Measurements from ENCODE around the gene MSH3.

The MSH3 gene

GRCh38 chr5:80864109-80864508 lies 209.7 kb downstream of the MSH3 start:
- TF ChIP-seq ZFHX2 (tag by site-specific recombination; conservative IDR thresholded peaks at IDR 0.05) (peak; percentile 39), ZNF837 (tag by site-specific recombination; IDR thresholded peaks at IDR 0.05) (no peak), ATF2 (tag by site-specific recombination; IDR thresholded peaks at IDR 0.05; ENCODE audit: low read depth) (no peak)
- POLR2A ChIA-PET = no interaction called here
- Histone ChIP-seq H3K9me3 (ENCODE audit: control insufficient read depth, insufficient read depth, low read depth, low read length) (no peaks in the 10 kb centered on the region), H3K36me3 (ENCODE audit: control insufficient read depth in 2 of 2, insufficient read depth in 1 of 2, low read length in 2 of 2) (peaks cover 0 to 5% of the 10 kb centered on the region in 2 experiments; a peak in 2 of 3 replicates), H3K4me3 (ENCODE audit: low read depth, low read length) (no peak overlapping the region), H3K27ac (ENCODE audit: extremely low read depth, low read depth, low read length) (no peak overlapping the region), H3K4me1 (ENCODE audit: control insufficient read depth, insufficient read depth, low read length) (no peaks in the 10 kb centered on the region)
- CTCF ChIA-PET = interaction anchor here (0.6 kb wide), 1 partner anchor 234 kb away, joined by 3 read pairs; no protein-coding TSS in a partner anchor

GRCh38 chr5:80864706-80865435 lies 210.4 kb downstream of the MSH3 start:
- H3K27ac ChIP-seq (ENCODE audit: extremely low read depth, low read depth, low read length) = no peak overlapping the region
- no peak overlapping the region for H3K4me3 ChIP-seq (ENCODE audit: low read depth, low read length)
- no peaks in the 10 kb centered on the region for H3K9me3 ChIP-seq (ENCODE audit: control insufficient read depth, insufficient read depth, low read depth, low read length)
- no peak for TF ChIP-seq ZNF510 (tag by site-specific recombination; IDR thresholded peaks at IDR 0.05; ENCODE audit: insufficient replicate concordance)
- no peak for TF ChIP-seq ZBTB8A (tag by site-specific recombination; IDR thresholded peaks at IDR 0.05)
- 0 out of 2 replicates have a peak, but pooled peaks have one; percentile 7 for TF ChIP-seq EGR2 (tag by site-specific recombination; IDR thresholded peaks at IDR 0.05; ENCODE audit: low read depth)
- POLR2A ChIA-PET = no interaction called here
- H3K36me3 ChIP-seq (ENCODE audit: control insufficient read depth in 2 of 2, insufficient read depth in 1 of 2, low read length in 2 of 2) = peaks cover 0 to 5% of the 10 kb centered on the region in 2 experiments; a peak in 2 of 3 replicates
- no peaks in the 10 kb centered on the region for H3K4me1 ChIP-seq (ENCODE audit: control insufficient read depth, insufficient read depth, low read length)
- CTCF ChIA-PET = interaction anchor here (0.6 kb wide), 1 partner anchor 453 kb away, joined by 4 read pairs; no protein-coding TSS in a partner anchor

- Histone ChIP-seq H3K36me3 (ENCODE audit: control insufficient read depth in 2 of 2, insufficient read depth in 1 of 2, low read length in 2 of 2) (peaks cover 0 to 5% of the 10 kb centered on the region in 2 experiments; a peak in 2 of 3 replicates), H3K4me1 (ENCODE audit: control insufficient read depth, insufficient read depth, low read length) (no peaks in the 10 kb centered on the region), H3K4me3 (ENCODE audit: low read depth, low read length) (no peak overlapping the region), H3K27ac (ENCODE audit: extremely low read depth, low read depth, low read length) (no peak overlapping the region), H3K9me3 (ENCODE audit: control insufficient read depth, insufficient read depth, low read depth, low read length) (no peaks in the 10 kb centered on the region)
- CTCF ChIA-PET = interaction anchor here (0.6 kb wide), 1 partner anchor 454 kb away, joined by 4 read pairs; no protein-coding TSS in a partner anchor
- no peak for TF ChIP-seq ZNF302 (tag by site-specific recombination; IDR thresholded peaks at IDR 0.05; ENCODE audit: low read depth)
- no peak for TF ChIP-seq ZNF830 (tag by site-specific recombination; IDR thresholded peaks at IDR 0.05; ENCODE audit: low read depth)
- TF ChIP-seq ZNF280C (tag by site-specific recombination; IDR thresholded peaks at IDR 0.05) = no peak
- POLR2A ChIA-PET = no interaction called here
Measured at GRCh38 chr5:80865551-80865950, 211.1 kb downstream of the MSH3 start.

- H3K36me3 ChIP-seq (ENCODE audit: control insufficient read depth in 2 of 2, insufficient read depth in 1 of 2, low read length in 2 of 2) = peaks cover 0 to 5% of the 10 kb centered on the region in 2 experiments; a peak in 2 of 3 replicates
- TF ChIP-seq ZNF555 (tag by site-specific recombination; conservative IDR thresholded peaks at IDR 0.05) = no peak
- TF ChIP-seq ATF2 (tag by site-specific recombination; IDR thresholded peaks at IDR 0.05; ENCODE audit: low read depth) = no peak
- TF ChIP-seq ZNF121 (tag by site-specific recombination; IDR thresholded peaks at IDR 0.05) = no peak
- no peak for TF ChIP-seq ZNF645 (tag by site-specific recombination; IDR thresholded peaks at IDR 0.05)
- no peak for TF ChIP-seq SCRT1 (tag by site-specific recombination; IDR thresholded peaks at IDR 0.05; ENCODE audit: borderline replicate concordance)
- no peak for TF ChIP-seq ZBTB49 (tag by site-specific recombination; IDR thresholded peaks at IDR 0.05; ENCODE audit: low read depth)
- TF ChIP-seq ZNF600 (tag by site-specific recombination; IDR thresholded peaks at IDR 0.05) = no peak
- TF ChIP-seq GLI4 (tag by site-specific recombination; IDR thresholded peaks at IDR 0.05) = no peak
- no peak for TF ChIP-seq ZNF658 (tag by site-specific recombination; IDR thresholded peaks at IDR 0.05)
- TF ChIP-seq ZBTB7A (tag by site-specific recombination; IDR thresholded peaks at IDR 0.05; ENCODE audit: low read depth) = no peak
- H3K27ac ChIP-seq (ENCODE audit: extremely low read depth, low read depth, low read length) = no peak overlapping the region
- no peak overlapping the region for H3K4me3 ChIP-seq (ENCODE audit: low read depth, low read length)
- POLR2A ChIA-PET = no interaction called here
- no peaks in the 10 kb centered on the region for H3K9me3 ChIP-seq (ENCODE audit: control insufficient read depth, insufficient read depth, low read depth, low read length)
- CTCF ChIA-PET = no interaction called here
- H3K4me1 ChIP-seq (ENCODE audit: control insufficient read depth, insufficient read depth, low read length) = no peaks in the 10 kb centered on the region
Measured at GRCh38 chr5:80866371-80866770, 211.9 kb downstream of the MSH3 start.

Data from HEK293 (cell line).